ENCODE measurements around the gene DAAM1.

Gene DAAM1

GRCh38 chr14:59197695-59198262 is 9.3 kb downstream of the DAAM1 start:
- H3K9me3 ChIP-seq (ENCODE audit: control insufficient read depth, low read length), result no peaks in the 10 kb centered on the region
- no peaks in the 10 kb centered on the region for H3K27me3 ChIP-seq (ENCODE audit: control insufficient read depth, insufficient read depth, low read length)
- no peak for TF ChIP-seq CTCF (IDR thresholded peaks at IDR 0.05)
- no peak overlapping the region for H2AFZ ChIP-seq
- peak overlapping the region; percentile 5 for H3K4me2 ChIP-seq (ENCODE audit: low read length)
- H3K9ac ChIP-seq, result no peak overlapping the region
- H3K36me3 ChIP-seq (ENCODE audit: control insufficient read depth, insufficient read depth, low read length), result no peaks in the 10 kb centered on the region
- H3K27ac ChIP-seq, result peak overlapping the region; percentile 61
- no peak overlapping the region for H3K4me3 ChIP-seq (ENCODE audit: low read depth, low read length)
- H3K4me1 ChIP-seq, result peaks cover 56% of the 10 kb centered on the region
- H3K79me2 ChIP-seq, result peaks cover 70% of the 10 kb centered on the region

- Histone ChIP-seq H3K4me1 (peaks cover 44% of the 10 kb centered on the region), H3K4me3 (ENCODE audit: low read depth, low read length) (no peak overlapping the region)
- TF ChIP-seq CTCF (IDR thresholded peaks at IDR 0.05), result no peak
These were observed 10.7 kb downstream of the DAAM1 start for GRCh38 chr14:59199205-59199604.

DNA sequence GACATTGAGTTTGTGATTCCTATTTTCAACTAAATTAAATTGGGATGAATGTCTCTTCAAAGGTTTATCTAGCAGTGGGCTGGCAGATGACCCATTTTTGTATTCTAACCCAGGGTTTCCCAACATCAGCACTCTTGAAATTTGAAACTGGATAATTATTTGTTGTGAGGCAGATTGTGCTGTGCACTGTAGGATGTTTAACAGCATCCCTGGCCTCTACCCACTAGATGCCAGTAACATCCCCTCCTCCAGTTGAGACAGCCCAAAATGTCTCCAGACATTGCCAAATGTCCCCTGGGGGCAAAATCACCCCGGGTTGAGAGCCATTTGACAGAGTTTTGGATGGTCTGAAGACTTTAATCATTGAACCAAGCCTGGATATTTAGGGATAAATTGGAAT is 11.1 kb downstream of the DAAM1 start:
- Histone ChIP-seq H3K27me3 (ENCODE audit: control insufficient read depth, insufficient read depth, low read length) (no peaks in the 10 kb centered on the region), H3K27ac (peak overlapping the region; percentile 8), H3K4me1 (peaks cover 42% of the 10 kb centered on the region), H2AFZ (no peak overlapping the region), H3K4me2 (ENCODE audit: low read length) (no peak overlapping the region), H3K9ac (no peak overlapping the region), H3K36me3 (ENCODE audit: control insufficient read depth, insufficient read depth, low read length) (no peaks in the 10 kb centered on the region), H3K9me3 (ENCODE audit: control insufficient read depth, low read length) (no peaks in the 10 kb centered on the region), H3K4me3 (ENCODE audit: low read depth, low read length) (no peak overlapping the region), H3K79me2 (peaks cover 72% of the 10 kb centered on the region)
- TF ChIP-seq CTCF (IDR thresholded peaks at IDR 0.05), result no peak

More at GRCh38 chr14:59199205-59199604, 10.7 kb downstream of the DAAM1 start:
- H3K9ac ChIP-seq, result no peak overlapping the region
- H3K9me3 ChIP-seq (ENCODE audit: control insufficient read depth, low read length), result no peaks in the 10 kb centered on the region
- H2AFZ ChIP-seq, result no peak overlapping the region
- H3K79me2 ChIP-seq, result peaks cover 68% of the 10 kb centered on the region
- no peak overlapping the region for H3K4me2 ChIP-seq (ENCODE audit: low read length)
- H3K36me3 ChIP-seq (ENCODE audit: control insufficient read depth, insufficient read depth, low read length), result no peaks in the 10 kb centered on the region
- no peak overlapping the region for H3K27ac ChIP-seq
- H3K27me3 ChIP-seq (ENCODE audit: control insufficient read depth, insufficient read depth, low read length), result no peaks in the 10 kb centered on the region

DNA sequence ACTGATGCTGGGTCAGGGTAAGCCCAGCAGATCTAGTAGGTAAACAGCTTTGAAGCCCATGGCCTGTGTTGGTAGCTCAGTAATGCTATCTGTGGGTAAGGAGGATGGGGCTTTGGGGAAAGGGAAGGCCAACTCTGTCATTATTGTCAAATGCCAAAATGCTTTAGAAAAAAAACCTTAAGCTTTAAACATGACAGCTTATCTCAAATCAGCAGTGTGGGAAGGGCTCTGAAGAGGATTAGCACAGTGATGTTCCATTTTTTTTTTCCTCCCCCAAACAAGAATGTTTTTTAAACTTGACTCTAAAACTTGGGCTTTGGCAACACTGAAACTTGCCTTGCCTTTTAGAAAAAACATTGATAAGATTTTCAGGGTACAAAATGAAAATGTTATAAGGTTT is 11.7 kb downstream of the DAAM1 start:
- Histone ChIP-seq H3K36me3 (ENCODE audit: control insufficient read depth, insufficient read depth, low read length) (no peaks in the 10 kb centered on the region), H3K4me3 (ENCODE audit: low read depth, low read length) (no peak overlapping the region), H3K9me3 (ENCODE audit: control insufficient read depth, low read length) (no peaks in the 10 kb centered on the region), H3K27ac (peak overlapping the region; percentile 8), H3K9ac (no peak overlapping the region), H3K27me3 (ENCODE audit: control insufficient read depth, insufficient read depth, low read length) (no peaks in the 10 kb centered on the region), H3K4me1 (peaks cover 42% of the 10 kb centered on the region), H2AFZ (no peak overlapping the region), H3K4me2 (ENCODE audit: low read length) (no peak overlapping the region), H3K79me2 (peaks cover 76% of the 10 kb centered on the region)
- no peak for TF ChIP-seq CTCF (IDR thresholded peaks at IDR 0.05)

DNA sequence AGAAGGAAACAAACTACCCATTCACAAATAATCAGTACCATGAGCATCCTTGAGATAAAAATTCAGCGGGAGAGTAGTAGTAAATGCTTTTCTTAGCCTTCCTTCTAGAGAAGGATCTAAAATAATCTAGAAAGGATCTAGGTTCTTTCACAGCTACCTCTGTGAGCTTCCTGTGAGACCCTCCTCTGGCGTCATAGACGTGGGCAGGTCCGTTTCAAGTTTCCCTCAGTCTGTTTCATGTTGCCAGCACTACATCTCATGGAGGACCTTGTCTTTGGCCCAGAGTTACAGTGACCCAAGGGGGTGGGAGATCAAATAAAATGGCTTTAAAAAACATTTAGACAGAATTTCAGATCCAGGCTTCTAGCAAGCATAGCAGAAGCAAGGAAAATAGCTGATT is 13.6 kb downstream of the DAAM1 start:
- peaks cover 68% of the 10 kb centered on the region for H3K79me2 ChIP-seq
- H3K4me2 ChIP-seq (ENCODE audit: low read length), result no peak overlapping the region
- no peaks in the 10 kb centered on the region for H3K27me3 ChIP-seq (ENCODE audit: control insufficient read depth, insufficient read depth, low read length)
- peaks cover 28% of the 10 kb centered on the region for H3K4me1 ChIP-seq
- H3K27ac ChIP-seq, result no peak overlapping the region
- H3K9me3 ChIP-seq (ENCODE audit: control insufficient read depth, low read length), result no peaks in the 10 kb centered on the region
- H3K9ac ChIP-seq, result no peak overlapping the region
- no peak for TF ChIP-seq CTCF (IDR thresholded peaks at IDR 0.05)
- H2AFZ ChIP-seq, result no peak overlapping the region
- H3K4me3 ChIP-seq (ENCODE audit: low read depth, low read length), result no peak overlapping the region
- H3K36me3 ChIP-seq (ENCODE audit: control insufficient read depth, insufficient read depth, low read length), result no peaks in the 10 kb centered on the region
